Suprapubic skin (tissue), 4 donors: ENCODE results near the gene CSTPP1.

Experiments used
- CTCF ChIP-seq, 2 donors: fragments of 200-600 bp in 1 of 2; fragments of 450-650 bp in 1 of 2; sonication (generic) in 1 of 2; IDR thresholded peaks; one replicate each; pipeline ENCODE4 v1.5.1; 2016 to 2019; ENCODE audit warnings: antibody characterized with exemption in 2 of 2, mild to moderate bottlenecking in 1 of 2, moderate library complexity in 1 of 2
- EP300 ChIP-seq: sonication (generic); formaldehyde crosslinking; IDR thresholded peaks from one replicate; pipeline ENCODE4 v1.6.1; 2017; ENCODE audit warnings: antibody characterized with exemption
- POLR2AphosphoS5 ChIP-seq, 3 donors: sonication (generic); formaldehyde crosslinking; IDR thresholded peaks; one replicate each; pipeline ENCODE4 v1.6.1; 2017; ENCODE audit warnings: antibody characterized with exemption in 3 of 3

- TF ChIP-seq POLR2AphosphoS5 (IDR thresholded peaks at IDR 0.05): no peak
- TF ChIP-seq EP300: no peak
- no peak for TF ChIP-seq CTCF (IDR thresholded peaks at IDR 0.05)
Observed at GRCh38 chr11:47177846-47178245, 241.3 kb downstream of the CSTPP1 start.
